GM18499 (cell line): ENCODE measurements around the gene RCN1.
"Not testable (repeated sequence)": the region's sequence is repeated elsewhere in the genome, so short reads cannot be mapped to it uniquely, and the experiment has no call there.

Experiments used
- ATAC-seq: cut with Tn5 transposase; IDR thresholded peaks from one replicate; pipeline ENCODE4 v1.9.1; 2021; ENCODE audit warnings: moderate number of reproducible peaks; ENCODE audit not compliant: insufficient read depth, unreplicated experiment

The RCN1 gene

DNA sequence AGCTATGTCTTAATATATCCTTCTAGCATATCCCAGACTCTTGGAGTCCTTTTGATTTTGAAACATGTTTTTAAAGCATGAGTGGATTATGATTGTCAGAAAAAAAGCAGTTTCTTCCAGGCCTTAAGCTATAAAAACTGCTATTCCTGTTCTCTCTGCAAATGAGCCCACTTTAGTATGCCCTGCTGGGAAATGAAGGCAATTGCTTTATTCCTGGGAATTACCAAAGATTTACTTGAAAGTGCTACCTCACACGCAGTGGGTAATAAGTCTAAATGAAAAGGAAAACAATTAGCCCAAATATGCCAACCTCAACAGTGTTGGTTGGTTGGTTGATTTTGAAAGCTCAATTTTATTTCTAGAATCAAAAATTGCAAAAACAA, 17.2 kb upstream of the RCN1 start:
- no peak for ATAC-seq

DNA sequence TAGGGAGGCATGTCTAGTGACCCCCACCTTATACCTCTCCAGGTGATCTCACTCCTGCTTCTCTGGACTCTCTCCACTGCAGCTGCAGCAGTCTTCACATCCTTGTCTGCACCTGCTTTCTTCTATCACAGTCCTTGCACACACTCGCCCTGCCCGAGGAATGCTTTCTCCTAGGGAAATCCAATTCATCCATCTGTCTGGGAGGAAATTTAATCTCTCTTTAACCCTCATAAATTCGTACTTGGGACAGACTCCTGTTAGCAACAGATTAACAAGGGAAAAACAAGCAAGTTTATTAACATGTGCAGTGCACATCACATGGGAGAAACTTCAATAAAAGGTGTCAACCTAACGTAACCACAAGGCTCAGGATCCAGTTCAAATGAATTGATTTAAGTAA, 11.3 kb upstream of the RCN1 start:
- ATAC-seq = no peak

DNA sequence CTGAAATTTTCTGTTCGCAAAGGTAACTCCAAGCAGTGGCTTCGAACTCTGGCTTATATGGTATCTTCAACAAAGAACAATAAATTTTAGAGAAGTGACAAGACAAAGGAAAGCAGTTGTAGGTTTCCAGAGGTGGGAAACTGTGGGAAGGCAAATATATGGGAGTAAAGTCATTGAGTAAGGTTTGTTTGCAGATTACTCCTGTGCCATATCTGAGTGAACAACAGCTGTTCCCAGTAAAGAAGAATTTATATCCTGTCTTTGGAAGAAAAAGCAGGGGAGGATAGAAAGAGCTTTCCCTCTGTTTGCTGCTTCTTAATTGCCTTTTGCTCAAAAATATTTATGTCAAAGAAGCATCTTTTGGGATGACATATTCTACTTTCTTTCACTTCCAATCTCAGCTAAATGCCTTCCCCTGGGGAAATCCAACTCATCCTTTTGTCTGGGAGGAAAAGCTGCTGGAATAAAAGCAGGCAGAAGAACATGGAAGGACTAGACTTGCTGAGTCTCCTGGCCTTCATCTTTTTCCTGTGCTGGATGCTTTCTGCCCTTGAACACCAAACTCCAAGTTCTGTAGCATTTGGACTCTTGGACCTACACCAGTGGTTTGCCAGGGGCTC, 10.4 kb upstream of the RCN1 start:
- ATAC-seq = no peak

DNA sequence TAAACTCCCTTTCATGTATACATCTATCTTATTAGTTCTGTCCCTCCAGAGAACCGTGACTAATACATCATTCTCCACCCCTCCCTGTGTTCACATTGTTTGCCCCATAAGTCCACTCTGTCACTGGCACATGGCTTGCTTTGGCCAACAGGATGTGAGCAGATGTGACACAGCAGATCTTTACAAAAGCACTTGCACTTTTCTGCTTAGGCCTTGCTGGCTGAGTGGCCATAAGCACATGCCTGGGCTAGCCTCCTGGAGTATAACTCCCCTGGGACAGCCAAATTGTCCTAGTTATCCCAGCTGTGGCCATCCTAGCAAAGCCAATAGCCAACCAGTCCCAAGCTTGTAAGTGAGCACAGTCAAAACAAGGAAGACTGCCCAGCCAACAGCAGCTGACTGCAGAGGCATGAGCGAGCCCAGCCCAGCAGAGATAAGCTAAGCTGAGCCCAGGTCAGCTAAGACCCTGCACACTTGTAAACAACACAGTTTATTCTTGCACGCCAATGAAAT, 9.7 kb upstream of the RCN1 start:
- no peak for ATAC-seq

DNA sequence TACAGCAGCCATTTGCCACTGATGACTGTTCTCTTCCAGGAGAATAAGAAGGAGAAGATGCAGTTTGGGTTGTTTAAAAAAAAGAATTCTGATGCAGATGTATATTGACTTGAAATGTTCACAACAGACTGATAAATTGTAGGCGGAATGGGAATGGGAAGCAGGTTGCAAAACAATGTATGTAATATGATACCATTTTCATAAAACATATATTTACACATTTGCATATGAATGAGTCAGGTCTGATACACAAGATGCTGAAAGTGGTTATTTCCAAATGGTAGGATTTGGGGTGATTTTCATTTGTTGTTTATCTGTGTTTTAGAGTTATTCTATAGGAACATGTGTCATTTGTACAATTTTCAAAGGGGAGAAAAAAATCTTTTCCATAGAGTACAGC, 9.0 kb upstream of the RCN1 start:
- no peak for ATAC-seq

DNA sequence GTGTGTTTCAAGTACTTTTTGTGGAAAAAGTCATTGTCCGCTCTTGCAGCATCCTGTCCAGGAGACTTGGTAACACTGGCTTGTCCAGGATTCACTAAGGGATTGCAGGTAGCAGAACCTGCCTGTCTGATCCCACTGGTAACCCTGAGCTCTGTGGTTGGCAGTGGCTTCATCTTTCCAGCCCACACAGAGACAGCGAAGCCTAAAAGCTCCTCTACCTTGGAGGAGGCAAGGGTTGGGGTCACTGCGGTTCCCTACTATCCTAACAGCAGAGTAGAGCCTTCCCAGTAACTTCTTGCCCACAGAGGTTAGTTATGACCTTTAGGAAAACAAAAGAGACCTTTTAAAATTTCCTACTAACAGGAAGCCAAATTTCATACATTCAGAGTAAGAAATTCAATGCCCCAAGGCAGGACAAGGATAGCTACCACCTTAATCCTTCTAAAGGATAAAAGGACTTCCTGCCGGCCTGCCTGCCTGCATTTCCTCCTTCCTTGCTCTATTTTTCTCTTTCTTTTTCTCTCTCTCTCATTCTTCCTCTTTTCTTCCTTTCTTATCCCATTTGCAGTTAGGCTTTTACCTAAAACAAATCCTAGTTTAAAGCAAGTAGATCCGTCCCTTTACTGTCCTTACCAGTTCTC, 8.4 kb upstream of the RCN1 start:
- ATAC-seq = no peak

DNA sequence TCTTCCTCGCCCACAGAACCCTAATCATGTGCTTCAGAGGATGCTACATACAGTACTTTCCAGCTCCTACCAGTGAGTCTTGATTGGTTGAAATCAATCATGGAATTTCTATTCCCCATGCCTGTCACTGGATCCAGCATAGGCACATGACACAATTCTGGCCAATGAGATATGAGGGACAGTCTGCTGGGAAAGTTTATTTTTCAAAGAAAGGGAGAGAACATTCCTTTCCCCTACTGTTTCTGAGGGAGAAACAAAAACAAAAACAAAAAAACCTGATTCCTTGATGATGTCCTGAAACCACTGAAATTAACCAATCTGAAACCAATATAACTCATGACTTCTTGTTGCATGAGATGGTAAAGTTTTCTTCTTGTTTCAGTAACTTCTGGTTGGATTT, 3.3 kb upstream of the RCN1 start:
- ATAC-seq = peak; percentile 9

DNA sequence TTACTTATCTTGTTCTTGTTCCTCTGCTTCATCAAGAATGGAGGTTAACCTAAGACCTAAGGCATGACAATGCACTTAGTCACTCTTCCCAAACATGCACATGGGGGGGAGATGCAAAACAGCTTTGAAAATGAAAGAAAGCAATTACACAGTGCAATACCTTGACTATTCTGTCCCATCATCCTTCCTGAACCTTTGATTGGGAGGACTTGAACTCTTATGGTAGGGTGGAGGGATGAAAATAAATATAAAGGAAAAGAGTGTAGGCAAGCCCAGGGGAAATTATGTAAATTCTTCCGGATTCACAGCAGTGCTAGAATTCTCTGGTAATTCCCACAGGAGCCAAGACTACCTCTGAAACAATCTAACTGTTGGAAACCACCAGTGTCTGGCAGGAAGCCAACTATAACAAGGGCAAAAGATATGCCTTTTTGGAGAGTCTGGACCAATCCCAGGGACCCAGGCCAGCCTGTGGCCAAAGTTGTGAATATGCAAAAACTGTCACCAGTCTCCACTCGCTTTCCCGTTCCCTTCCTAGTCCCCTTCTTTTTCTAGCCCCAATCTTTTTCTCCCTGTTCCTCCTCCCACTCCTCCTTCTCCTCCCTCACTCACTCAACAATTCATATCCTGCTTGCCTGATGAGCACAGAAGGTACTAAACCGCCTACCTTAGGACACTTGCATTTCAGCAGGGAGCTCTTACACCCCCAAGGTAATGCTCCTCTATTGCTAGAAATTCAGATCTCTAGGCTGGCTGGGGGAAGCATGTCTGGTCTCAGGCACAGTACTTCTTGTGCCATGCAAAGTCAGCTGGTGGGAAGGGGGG, 2.5 kb upstream of the RCN1 start:
- ATAC-seq = peak; percentile 44

DNA sequence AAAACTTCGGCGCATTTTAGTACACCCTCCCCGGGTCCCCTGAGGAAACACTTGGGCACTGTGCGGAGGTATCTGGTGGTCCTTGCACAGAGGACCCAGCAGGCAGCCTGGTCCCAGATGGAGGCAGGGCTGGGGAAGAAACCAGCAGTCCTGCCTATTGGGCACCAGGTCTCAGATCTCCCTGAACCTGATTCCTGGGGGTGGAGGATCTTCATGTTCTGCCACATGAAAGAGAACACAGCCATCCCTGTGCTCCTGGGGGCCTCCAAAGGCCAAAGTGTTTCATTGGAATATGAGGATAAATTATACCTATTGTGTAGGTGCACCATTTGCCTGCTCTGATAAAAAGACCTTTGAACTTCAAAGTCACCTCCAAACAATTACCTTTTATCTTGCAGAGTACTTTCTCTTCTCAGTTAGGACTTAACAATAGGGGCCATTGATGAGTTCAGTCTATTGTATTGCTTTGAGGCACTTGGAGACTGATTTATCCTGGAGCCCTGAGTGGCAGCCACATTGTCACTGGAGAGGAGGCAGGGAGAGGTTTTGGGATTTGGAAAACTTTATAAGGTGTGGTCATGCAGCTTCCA, 1.8 kb downstream of the RCN1 start:
- no peak for ATAC-seq

DNA sequence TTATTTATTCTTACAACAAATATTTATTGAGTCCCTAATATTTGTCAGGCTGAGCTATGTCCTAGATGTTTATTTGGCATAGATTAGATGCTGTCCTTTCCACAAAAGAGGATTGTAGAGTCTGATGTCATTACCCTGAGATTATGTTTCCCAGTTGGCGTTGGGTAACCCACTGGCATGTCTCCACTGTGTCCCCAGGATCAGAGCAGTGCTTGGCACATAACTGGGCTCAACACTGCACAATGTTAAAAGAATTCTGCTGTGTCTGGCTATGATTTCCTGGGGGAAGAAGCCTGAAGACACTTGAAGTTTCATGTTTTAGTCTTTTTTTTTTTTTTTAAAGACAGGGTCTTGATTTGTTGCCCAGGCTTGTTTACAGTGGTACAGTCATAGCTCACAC, 4.0 kb downstream of the RCN1 start:
- ATAC-seq = no peak

DNA sequence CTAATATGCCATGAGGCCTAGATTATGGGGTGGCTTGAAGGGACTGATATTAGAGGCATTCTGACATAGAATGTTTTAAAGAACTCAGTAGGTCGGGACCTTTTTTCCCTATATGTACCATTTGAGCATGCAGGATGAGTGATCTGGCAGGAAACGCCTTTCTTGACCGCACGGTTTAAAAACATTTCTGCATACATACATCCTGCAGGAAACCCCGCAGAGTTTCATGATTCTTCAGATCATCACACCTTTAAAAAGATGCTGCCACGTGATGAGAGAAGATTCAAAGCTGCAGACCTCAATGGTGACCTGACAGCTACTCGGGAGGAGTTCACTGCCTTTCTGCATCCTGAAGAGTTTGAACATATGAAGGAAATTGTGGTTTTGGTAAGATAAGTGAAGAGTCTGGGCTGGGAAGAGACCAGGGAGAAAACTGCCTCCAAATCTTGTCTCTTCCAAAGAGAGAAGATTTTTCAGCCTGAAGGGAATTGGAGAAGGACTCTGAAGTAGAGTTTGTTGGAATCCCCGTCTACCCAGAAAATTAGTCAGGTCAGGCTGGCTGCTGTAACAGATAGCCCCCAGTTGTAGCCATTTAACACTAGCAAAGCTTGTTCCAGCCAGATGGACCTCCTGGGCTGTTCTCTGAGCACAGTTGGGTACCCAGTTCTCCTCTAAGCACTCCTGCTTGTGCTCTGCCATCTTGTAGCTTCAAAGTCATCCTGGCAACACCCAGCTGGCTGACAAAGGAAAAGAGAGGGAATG, 7.4 kb downstream of the RCN1 start:
- ATAC-seq = no peak

DNA sequence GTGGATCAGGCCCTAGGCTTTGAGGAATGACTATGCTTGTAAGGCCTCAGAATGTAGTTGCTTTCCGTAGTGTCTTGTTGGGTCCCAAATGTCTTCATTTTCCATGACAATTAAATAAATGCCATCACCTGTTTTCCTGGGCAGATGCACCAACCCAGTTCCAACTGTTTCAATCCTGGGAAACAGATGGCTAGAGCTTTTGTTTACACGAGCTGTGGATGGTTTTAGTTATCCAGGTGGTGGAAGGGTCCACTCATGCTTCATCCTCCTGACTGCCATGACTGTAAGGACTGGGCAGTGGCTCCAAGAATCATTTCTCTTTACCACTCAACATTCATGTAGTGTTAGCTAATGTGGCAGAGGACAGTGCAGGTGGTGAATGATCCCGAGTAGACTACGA, 8.6 kb downstream of the RCN1 start:
- no peak for ATAC-seq

DNA sequence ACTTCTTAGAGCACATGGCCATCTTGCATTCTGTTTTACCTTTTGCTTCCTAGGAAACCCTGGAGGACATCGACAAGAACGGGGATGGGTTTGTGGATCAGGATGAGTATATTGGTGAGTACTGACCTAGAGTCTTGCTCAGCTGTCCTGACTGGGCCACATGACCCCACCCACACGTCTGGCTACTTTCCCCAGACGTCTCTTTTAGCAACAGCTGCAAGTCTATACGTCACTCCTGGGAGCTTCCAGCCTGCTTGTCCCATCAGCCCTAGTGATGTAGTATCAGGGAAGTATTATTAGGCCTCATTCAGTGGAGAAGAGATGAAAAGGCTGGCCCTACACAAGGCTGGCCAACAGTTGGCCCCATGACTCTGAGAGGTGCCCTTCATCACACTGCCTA, 9.6 kb downstream of the RCN1 start:
- no peak for ATAC-seq

DNA sequence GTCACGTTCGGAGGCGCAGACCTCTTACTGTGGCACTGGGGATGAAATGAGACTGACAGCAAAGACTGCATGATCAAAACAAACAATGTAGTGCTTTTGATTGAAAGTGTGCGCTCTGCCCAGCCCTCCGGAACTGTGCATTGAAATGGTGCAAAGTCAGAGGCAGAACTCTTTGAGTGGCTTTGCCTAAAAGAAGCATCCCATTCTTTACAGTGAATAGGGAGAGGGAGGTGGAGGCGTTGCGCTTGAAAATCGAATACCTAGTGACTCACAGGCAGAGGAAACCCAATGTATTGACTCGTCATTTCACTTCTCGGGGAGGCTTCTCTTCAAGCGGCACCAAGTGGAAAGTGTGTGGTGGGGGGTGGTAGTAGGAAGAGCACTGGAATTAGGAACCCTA, 10.9 kb downstream of the RCN1 start:
- ATAC-seq = no peak

DNA sequence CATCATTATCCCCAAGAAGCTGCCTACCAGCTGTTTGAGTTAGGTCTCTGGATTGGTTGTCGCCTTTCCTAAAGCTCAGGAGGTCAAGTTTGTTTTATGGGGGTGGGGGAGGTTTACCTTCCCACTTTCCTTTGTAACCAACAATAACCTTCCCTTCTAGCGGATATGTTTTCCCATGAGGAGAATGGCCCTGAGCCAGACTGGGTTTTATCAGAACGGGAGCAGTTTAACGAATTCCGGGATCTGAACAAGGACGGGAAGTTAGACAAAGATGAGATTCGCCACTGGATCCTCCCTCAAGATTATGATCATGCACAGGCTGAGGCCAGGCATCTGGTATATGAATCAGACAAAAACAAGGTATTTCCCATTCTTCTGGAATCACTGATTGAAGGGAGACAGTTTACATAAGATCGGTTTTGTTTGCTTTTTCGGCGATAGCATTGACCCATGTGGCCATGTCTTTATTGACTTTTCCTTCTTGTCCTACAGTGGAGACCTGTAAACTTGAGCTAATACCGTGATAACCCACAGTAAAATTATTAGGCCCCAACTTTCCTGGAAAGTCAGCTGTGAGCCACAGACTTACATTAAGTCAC, 12.3 kb downstream of the RCN1 start:
- ATAC-seq = not testable (repeated sequence)

DNA sequence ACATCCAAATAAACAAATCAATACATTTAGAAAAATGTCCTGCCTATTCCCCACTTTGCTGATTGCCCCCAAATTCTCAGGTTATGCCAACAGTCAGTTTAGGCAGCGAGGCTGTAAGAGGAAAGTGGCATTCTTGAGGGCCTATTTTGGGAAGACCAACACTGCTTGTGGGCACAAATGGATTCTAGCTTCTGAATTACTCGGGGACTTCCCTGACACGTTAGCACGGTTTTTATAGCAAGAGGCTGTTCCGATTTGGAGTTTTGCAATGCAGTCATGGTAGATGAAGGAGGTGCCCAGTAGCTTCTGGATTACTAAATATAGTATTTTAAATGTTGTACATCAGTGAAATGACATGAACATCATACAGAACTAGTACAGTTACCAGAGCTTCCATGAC, 13.1 kb downstream of the RCN1 start:
- ATAC-seq = no peak

DNA sequence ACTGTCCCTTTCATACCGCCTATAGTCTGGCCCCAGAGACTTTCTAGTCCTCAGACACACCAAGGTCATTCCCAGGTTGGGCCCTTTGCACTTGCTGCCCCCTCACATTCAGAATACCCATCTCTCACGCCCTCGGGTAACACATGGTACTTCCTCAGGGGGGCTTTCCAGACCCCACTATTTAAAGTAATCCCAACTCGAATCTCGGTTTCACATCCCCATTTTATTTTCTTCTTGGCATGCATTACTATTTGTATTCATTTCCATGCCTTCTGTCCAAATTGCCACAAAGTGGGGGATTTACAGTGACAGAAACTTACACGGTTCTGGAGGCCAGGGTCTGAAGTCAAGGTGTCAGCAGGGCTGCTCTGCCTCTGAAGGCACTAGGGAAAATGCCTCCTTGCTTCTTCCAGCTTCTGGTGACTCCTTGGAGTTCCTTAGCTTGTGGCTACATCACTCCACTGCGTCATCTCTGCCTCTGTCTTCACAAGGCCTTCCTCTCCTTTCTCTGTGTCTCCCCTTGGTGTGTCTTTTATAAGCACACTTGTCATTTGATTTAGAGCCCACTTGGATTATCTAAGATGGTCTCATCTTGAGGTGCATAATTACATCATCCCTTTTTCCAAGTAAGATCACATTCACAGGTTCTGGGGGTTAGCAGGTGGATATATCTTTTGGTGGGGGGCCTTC, 15.1 kb downstream of the RCN1 start:
- ATAC-seq = peak; percentile 61

DNA sequence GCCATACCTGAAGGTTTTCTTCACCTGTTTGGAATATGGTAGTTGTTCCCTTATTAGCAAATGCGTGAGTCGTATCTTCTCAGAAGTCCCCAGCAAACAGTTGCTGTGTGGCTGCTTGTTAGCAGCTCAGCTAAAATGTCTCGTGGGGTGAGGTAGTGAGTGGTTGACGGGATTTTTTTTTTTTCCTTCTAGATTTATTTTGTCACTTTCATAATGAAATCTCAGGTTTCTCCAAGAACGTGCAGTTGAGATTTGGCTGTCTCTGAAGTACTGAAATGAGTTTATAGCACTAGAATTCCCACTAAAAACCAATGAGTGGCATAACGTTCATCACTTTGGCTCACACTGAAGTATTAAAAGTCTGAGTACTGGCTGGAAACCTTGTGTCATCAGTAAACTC, 16.8 kb downstream of the RCN1 start:
- no peak for ATAC-seq

DNA sequence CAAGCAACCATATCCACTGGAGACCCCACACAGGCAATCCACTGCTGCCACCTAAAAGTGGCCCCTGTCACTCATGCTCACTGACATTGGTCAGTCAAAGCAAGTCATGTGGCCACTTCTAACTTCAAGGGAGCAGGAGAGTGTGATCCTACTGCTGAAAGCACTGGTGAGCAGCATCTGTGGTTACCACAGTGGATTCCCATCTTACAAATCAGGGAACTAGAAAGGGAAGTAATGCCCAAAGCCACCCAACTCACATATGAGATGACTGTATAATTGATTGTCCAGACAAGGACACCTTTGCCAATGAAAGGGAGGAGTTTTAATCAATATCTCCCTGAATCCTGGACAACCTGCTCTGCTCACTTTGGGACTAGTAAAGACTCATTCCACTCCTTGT, 17.7 kb downstream of the RCN1 start:
- no peak for ATAC-seq
